Astrocyte of the cerebellum (primary cell): ENCODE results near the gene TMEM47.
A peak's percentile ranks its signal among the peaks of the same experiment; 100 is the strongest.

ENCODE experiments used
- DNase-seq: peaks from one replicate; pipeline ENCODE4 v3.0.0-alpha.2; 2011; ENCODE audit warnings: low read depth
- H3K4me3 ChIP-seq: 2 replicates; pipeline ENCODE4 v1.5.1; 2011; ENCODE audit warnings: mild to moderate bottlenecking, low read depth, low read length, moderate library complexity
- in situ Hi-C: cut with HindIII; loops from 2 replicates; pipeline ENCODE4 v1.10.0; 2017; ENCODE audit warnings: low sequenced_read_pairs
- TF ChIP-seq, protein P1 (sequence below): IDR thresholded peaks from 2 replicates; pipeline ENCODE4 v1.5.1; 2012; ENCODE audit warnings: low read length, low read depth, moderate library complexity, mild to moderate bottlenecking; ENCODE audit errors: missing control alignments

The TMEM47 gene

DNA sequence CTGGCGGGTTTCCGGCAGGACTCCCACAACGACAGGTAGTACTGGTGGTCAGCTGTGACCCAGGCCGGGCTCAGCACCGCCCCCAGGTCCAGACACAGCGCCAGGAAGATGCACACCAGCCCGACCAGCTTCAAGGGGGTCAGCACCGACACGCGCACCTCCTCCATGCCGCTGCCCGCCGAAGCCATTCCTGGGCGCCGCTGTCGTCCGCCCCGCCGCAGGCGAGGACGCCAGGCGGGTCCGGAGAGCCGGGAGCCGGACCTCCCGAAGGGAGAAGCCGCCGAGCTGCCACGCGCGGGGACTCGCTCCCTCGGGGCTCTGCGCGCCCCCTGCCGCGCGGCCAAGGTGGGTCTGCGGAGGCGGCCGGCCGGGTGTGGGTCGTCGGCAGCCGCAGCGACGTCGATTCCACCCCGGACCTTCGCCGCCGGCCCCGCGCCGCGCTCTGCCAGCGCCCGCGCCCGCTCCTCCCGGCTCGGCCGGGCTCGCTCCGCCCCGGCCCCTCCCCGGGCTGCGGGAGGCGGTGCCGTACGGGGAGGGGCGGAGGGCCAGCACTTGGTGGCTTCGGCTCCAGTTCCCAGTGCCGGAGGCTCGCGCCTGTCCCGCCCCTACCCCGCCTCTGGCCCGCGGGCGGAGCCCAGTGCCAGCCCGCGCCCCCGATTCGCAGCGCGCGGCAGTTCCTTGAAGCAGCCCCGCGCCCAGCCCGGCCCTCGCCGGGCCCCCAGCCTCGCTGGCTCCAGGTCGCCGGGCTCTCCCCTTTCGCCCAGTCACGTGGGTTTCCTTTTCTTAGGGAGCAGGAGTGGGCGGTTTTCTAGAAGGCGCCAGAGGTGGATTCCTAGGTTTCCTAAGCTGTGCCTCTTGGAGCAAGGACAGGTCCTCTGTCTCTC, at the start of gene TMEM47:
Gene TMEM47 (minus strand): TSS at position 444 of the 884 bp plus-strand sequence. CDS start 256 bp downstream, at position 188.
- DNase-seq: no peak

GRCh38 chrX:34687095-34687494, 30.0 kb upstream of the TMEM47 start:
- no peak overlapping the region for H3K4me3 ChIP-seq
- in situ Hi-C loops: no loop called here
- TF ChIP-seq, protein P1, sequence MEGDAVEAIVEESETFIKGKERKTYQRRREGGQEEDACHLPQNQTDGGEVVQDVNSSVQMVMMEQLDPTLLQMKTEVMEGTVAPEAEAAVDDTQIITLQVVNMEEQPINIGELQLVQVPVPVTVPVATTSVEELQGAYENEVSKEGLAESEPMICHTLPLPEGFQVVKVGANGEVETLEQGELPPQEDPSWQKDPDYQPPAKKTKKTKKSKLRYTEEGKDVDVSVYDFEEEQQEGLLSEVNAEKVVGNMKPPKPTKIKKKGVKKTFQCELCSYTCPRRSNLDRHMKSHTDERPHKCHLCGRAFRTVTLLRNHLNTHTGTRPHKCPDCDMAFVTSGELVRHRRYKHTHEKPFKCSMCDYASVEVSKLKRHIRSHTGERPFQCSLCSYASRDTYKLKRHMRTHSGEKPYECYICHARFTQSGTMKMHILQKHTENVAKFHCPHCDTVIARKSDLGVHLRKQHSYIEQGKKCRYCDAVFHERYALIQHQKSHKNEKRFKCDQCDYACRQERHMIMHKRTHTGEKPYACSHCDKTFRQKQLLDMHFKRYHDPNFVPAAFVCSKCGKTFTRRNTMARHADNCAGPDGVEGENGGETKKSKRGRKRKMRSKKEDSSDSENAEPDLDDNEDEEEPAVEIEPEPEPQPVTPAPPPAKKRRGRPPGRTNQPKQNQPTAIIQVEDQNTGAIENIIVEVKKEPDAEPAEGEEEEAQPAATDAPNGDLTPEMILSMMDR: no peak
- DNase-seq: no peak

More for the DNA sequence above, at the start of gene TMEM47:
- TF ChIP-seq, protein P1: no peak
- in situ Hi-C loops: no loop called here
- H3K4me3 ChIP-seq: peak within 1 kb of the TSS; percentile 50

- no peak for DNase-seq
- no peak overlapping the region for H3K4me3 ChIP-seq
- in situ Hi-C loops: no loop called here
- TF ChIP-seq, protein P1: no peak
Observed at GRCh38 chrX:34659575-34659974, 2.5 kb upstream of the TMEM47 start.

GRCh38 chrX:34658326-34658725, 1.2 kb upstream of the TMEM47 start:
- no peak overlapping the region for H3K4me3 ChIP-seq
- DNase-seq: no peak
- in situ Hi-C loops: no loop called here
- TF ChIP-seq, protein P1: no peak

- no peak for DNase-seq
- in situ Hi-C loops: no loop called here
- TF ChIP-seq, protein P1: no peak
- peak overlapping the region; percentile 50 for H3K4me3 ChIP-seq
Observed at GRCh38 chrX:34657726-34658070, 613 bp upstream of the TMEM47 start.

DNA sequence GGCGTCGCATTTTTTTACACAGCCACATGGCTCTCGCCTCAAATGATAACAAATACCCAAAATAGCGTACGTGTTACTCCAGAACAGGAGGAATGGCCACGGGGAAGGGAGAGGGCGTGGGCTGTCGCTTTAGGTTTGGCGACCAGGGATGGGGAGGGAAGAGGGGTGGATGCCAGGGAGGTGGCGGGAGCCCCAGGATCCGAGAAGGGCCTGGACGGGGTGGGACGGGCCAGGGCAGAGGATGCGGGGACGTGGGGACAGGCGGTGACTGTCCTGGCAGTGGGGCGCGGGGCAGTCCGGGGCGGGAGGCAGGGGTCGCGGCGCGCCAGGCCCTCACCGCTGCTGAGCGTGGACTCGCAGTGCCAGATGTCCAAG, 631 bp downstream of the TMEM47 start:
- DNase-seq: no peak
- H3K4me3 ChIP-seq: peak overlapping the region; percentile 50
- in situ Hi-C loops: no loop called here
- TF ChIP-seq, protein P1: no peak
